Osteoblast (primary cell): Measurements from ENCODE around the gene ITLN2. TPM values are rescaled to one million over a fixed set of nuclear protein-coding genes. Genes with fewer than 3 reads are reported as not detected.
A peak's percentile ranks its signal among the peaks of the same experiment; 100 is the strongest.
"Not testable (repeated sequence)": the region's sequence is repeated elsewhere in the genome, so short reads cannot be mapped to it uniquely, and the experiment has no call there.

ENCODE experiments used
- DNase-seq: peaks from one replicate; pipeline ENCODE4 v3.0.0; 2011; ENCODE audit warnings: low spot score, mixed read lengths; ENCODE audit not compliant: insufficient read length; ENCODE audit errors: missing footprints
- H2AFZ ChIP-seq: 2 replicates; pipeline ENCODE4 v1.6.0; 2011; ENCODE audit warnings: mild to moderate bottlenecking, low read length
- H3K27ac ChIP-seq: 2 replicates; pipeline ENCODE4 v1.5.1; 2011; ENCODE audit warnings: mild to moderate bottlenecking, low read depth, low read length, moderate library complexity
- H3K27me3 ChIP-seq: 2 replicates; pipeline ENCODE4 v1.6.0; 2012; ENCODE audit warnings: mild to moderate bottlenecking, control low read depth, inconsistent platforms, low read length, moderate library complexity; ENCODE audit not compliant: insufficient read depth
- H3K36me3 ChIP-seq: 2 replicates; pipeline ENCODE4 v1.5.1; 2011; ENCODE audit warnings: mild to moderate bottlenecking, low read length, control low read depth, moderate library complexity; ENCODE audit not compliant: insufficient read depth
- H3K4me1 ChIP-seq: 2 replicates; pipeline ENCODE4 v1.5.1; 2011; ENCODE audit warnings: mild to moderate bottlenecking, low read length, control low read depth, moderate library complexity; ENCODE audit not compliant: insufficient read depth
- H3K4me2 ChIP-seq: 2 replicates; pipeline ENCODE4 v1.6.0; 2011; ENCODE audit warnings: mild to moderate bottlenecking, low read length; ENCODE audit not compliant: insufficient read depth
- H3K4me3 ChIP-seq: fragments of 200-600 bp; sonication (generic); 3 replicates; pipeline ENCODE4 v1.5.1; 2012; ENCODE audit warnings: mild to moderate bottlenecking, low read length, inconsistent platforms; ENCODE audit not compliant: insufficient read depth
- H3K79me2 ChIP-seq: 2 replicates; pipeline ENCODE4 v1.6.0; 2012; ENCODE audit warnings: mild to moderate bottlenecking, low read length, control low read depth, inconsistent platforms; ENCODE audit not compliant: insufficient read depth
- H3K9me3 ChIP-seq: 2 replicates; pipeline ENCODE4 v1.5.1; 2011; ENCODE audit warnings: low read depth, low read length, control low read depth
- H4K20me1 ChIP-seq: 2 replicates; pipeline ENCODE4 v1.6.0; 2012; ENCODE audit warnings: mild to moderate bottlenecking, low read length, control low read depth; ENCODE audit not compliant: insufficient read depth
- total RNA-seq: library from RNA; depleted of rRNA; stranded (reverse); fragments of >200 nt; gene quantifications from 2 replicates; pipeline ENCODE4 v1.2.3, GENCODE V29; 2012
- TF ChIP-seq, protein P1 (sequence below): IDR thresholded peaks from 2 replicates; pipeline ENCODE4 v1.5.1; 2011; ENCODE audit warnings: mild to moderate bottlenecking, low read depth, low read length, moderate library complexity; ENCODE audit errors: extremely low read depth

ITLN2 gene
- total RNA-seq, 1 donor = not detected

DNA sequence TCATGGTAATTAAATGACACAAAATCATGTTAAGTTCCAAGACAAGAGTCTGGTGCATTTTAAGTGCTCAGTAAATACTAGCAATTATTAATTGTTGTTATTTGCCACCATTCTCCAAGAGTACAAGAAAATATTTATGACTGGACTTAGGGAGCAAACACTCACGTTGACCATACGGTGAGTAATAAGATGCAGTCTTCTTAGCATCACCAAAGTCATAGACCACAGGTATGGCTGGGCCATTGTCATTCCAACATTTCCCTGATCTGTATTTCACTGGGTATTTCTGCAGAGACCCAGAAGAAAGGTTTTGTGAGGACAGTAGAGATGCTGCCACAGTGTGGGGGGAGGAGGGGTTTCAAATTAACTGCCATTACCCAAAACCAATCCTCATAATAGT, 4.7 kb downstream of the ITLN2 start:
- no peak overlapping the region for H2AFZ ChIP-seq
- H3K36me3 ChIP-seq = no peaks in the 10 kb centered on the region
- TF ChIP-seq, protein P1, sequence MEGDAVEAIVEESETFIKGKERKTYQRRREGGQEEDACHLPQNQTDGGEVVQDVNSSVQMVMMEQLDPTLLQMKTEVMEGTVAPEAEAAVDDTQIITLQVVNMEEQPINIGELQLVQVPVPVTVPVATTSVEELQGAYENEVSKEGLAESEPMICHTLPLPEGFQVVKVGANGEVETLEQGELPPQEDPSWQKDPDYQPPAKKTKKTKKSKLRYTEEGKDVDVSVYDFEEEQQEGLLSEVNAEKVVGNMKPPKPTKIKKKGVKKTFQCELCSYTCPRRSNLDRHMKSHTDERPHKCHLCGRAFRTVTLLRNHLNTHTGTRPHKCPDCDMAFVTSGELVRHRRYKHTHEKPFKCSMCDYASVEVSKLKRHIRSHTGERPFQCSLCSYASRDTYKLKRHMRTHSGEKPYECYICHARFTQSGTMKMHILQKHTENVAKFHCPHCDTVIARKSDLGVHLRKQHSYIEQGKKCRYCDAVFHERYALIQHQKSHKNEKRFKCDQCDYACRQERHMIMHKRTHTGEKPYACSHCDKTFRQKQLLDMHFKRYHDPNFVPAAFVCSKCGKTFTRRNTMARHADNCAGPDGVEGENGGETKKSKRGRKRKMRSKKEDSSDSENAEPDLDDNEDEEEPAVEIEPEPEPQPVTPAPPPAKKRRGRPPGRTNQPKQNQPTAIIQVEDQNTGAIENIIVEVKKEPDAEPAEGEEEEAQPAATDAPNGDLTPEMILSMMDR = no peak
- H3K4me2 ChIP-seq = no peak overlapping the region
- DNase-seq = no peak
- H3K4me3 ChIP-seq = no peak overlapping the region
- no peak overlapping the region for H3K27ac ChIP-seq
- no peaks in the 10 kb centered on the region for H3K4me1 ChIP-seq
- H3K79me2 ChIP-seq = no peaks in the 10 kb centered on the region
- no peaks in the 10 kb centered on the region for H3K9me3 ChIP-seq
- no peaks in the 10 kb centered on the region for H4K20me1 ChIP-seq
- peaks cover 6% of the 10 kb centered on the region for H3K27me3 ChIP-seq

DNA sequence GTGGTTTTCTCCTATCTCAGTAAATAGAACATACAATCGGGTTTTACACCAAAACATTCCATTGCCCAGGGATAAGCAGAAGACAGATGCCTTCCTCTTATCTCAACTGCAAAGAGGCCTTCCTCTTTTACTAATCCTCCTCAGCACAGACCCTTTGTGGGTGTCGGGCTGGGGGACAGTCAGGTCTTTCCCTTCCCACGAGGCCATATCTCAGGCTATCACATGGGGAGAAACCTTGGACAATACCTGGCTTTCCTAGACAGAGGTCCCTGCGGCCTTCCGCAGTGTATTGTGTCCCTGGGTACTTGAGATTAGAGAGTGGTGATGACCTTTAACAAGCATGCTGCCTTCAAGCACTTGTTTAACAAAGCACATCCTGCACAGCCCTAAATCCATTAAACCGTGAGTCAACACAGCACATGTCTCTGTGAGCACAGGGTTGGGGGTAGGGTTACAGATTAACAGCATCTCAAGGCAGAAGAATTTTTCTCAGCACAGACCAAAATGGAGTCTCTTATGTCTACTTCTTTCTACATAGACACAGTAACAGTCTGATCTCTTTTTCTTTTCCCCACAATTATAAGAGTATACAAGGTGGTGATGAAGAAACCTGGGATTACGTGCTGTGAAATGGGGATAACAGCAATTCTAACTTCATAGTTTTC, 5.3 kb downstream of the ITLN2 start:
- H3K4me1 ChIP-seq, H3K9me3 ChIP-seq, H3K27ac ChIP-seq, H3K79me2 ChIP-seq, H3K4me2 ChIP-seq, H4K20me1 ChIP-seq, H3K27me3 ChIP-seq, H3K4me3 ChIP-seq, H2AFZ ChIP-seq, H3K36me3 ChIP-seq, DNase-seq: not testable (repeated sequence)

DNA sequence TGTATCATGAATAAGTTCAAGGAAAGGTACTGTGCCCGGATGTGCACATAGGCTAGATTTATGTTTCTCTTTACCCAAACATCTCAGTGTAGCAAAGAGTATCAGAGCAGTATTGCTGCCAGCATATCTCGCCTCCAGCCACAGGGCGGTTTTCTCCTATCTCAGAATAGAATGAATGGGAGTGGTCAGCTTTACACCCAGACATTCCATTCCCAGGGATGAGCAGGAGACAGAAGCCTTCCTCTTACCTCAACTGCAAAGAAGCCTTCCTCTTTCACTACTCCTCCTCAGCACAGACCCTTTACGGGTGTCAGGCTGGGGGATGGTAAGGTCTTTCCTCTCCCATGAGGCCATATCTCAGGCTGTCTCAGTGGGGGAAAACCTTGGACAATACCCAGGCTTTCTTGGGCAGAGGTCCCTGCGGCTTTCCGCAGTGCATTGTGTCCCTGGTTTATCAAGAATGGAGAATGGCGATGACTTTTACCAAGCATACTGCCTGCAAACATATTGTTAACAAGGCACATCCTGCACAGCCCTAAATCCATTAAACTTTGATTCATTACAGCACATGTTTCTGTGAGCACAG, 7.3 kb downstream of the ITLN2 start:
- not testable (repeated sequence) for H3K4me1 ChIP-seq, H2AFZ ChIP-seq, H4K20me1 ChIP-seq, DNase-seq, H3K27ac ChIP-seq, H3K4me2 ChIP-seq, H3K36me3 ChIP-seq, H3K9me3 ChIP-seq, H3K27me3 ChIP-seq, H3K79me2 ChIP-seq, H3K4me3 ChIP-seq

GRCh38 chr1:160945881-160946280, 8.7 kb downstream of the ITLN2 start:
- H3K36me3 ChIP-seq, H3K79me2 ChIP-seq, H3K27me3 ChIP-seq, H3K27ac ChIP-seq, H4K20me1 ChIP-seq, H3K4me3 ChIP-seq, H3K9me3 ChIP-seq, H2AFZ ChIP-seq, H3K4me2 ChIP-seq, H3K4me1 ChIP-seq, DNase-seq: not testable (repeated sequence)

GRCh38 chr1:160945079-160945478, 9.5 kb downstream of the ITLN2 start:
- no peaks in the 10 kb centered on the region for H3K27me3 ChIP-seq
- TF ChIP-seq, protein P1 = no peak
- no peak overlapping the region for H3K4me3 ChIP-seq
- no peaks in the 10 kb centered on the region for H3K4me1 ChIP-seq
- no peaks in the 10 kb centered on the region for H3K9me3 ChIP-seq
- no peaks in the 10 kb centered on the region for H3K79me2 ChIP-seq
- no peak overlapping the region for H3K27ac ChIP-seq
- no peak overlapping the region for H2AFZ ChIP-seq
- H3K4me2 ChIP-seq = no peak overlapping the region
- peak; percentile 66 for DNase-seq
- no peaks in the 10 kb centered on the region for H4K20me1 ChIP-seq
- H3K36me3 ChIP-seq = no peaks in the 10 kb centered on the region
